Measurements from ENCODE around the gene ZNF407.

DNA sequence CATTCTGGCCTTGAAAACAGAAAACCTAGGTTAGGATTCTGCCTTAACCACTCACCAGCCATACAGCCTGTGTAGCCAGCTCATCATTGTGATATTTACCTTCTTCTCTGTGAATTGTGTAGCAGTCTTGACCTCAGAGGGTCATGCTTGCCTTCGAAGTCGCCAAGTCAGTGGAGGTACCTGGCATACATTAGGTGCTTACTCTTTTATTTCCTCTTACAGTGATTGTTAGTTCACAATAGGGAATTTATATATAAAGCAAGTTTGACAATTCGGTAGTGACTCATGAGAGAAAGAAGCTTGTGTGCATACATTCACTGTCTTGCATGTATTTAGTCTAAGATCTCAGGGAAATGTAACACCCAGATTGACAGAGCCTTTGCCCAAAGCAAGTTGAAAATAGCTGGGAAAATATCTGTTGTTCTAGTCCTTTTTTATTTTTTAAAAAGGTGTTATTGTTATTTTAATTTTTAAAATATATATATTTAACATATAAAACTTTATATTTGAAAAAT, 320.7 kb downstream of the ZNF407 start:
- TF ChIP-seq, protein P1, sequence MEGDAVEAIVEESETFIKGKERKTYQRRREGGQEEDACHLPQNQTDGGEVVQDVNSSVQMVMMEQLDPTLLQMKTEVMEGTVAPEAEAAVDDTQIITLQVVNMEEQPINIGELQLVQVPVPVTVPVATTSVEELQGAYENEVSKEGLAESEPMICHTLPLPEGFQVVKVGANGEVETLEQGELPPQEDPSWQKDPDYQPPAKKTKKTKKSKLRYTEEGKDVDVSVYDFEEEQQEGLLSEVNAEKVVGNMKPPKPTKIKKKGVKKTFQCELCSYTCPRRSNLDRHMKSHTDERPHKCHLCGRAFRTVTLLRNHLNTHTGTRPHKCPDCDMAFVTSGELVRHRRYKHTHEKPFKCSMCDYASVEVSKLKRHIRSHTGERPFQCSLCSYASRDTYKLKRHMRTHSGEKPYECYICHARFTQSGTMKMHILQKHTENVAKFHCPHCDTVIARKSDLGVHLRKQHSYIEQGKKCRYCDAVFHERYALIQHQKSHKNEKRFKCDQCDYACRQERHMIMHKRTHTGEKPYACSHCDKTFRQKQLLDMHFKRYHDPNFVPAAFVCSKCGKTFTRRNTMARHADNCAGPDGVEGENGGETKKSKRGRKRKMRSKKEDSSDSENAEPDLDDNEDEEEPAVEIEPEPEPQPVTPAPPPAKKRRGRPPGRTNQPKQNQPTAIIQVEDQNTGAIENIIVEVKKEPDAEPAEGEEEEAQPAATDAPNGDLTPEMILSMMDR (IDR thresholded peaks at IDR 0.05) = no peak
- TF ChIP-seq EZH2 (IDR thresholded peaks at IDR 0.05) = no peak
- TF ChIP-seq EZH2phosphoT487 (IDR thresholded peaks at IDR 0.05) = no peak

Data from neural progenitor cell (in vitro differentiated cells).